NCI-H128 (cell line): ENCODE results near the gene PRSS57.

Experiments used
- DNase-seq: peaks from one replicate; lab custom pipeline; 2025; ENCODE audit not compliant: unreplicated experiment; lab: John Stamatoyannopoulos, UW

Gene PRSS57

DNA sequence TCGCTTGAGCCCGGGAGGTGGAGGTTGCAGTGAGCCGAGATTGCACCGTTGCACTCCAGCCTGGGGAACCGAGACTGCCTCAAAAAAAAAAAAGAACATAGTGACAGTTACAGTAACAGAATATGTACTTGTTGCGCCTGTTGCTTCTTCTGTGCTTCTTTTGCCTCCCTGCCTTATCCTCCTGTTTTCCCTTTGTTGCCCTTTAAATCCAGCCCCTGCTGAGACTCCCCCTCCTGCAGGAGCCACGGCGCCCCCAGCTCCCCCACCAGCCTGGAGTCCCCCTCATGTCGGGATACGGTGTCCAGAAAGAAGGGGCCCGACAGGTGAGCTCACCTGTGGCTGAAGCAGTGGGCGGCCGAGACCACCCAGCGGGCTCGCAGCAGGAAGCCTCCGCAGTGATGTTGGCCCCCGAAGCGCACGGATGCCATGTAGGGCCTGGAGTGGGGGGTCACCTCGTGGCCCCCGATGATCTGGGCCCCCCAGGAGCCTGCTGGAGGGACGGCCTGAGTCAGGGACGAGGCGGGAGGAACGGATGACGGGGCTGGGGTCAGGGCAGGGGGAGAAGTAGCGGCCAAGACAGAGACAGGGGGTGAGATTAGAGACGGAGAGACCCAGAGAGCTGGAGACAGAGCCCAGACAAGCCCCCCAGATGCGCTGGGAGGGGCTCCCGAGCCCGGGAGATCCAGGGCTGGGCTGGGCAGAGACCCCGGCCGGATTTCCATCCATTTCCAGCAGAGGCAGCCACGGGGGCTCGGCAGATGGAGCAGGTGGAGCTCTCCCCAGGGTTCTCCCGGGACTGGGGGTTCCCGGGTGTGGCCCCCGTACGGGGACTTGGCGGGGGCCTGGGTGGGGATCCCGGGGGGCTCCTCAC is 536 bp downstream of the PRSS57 start:
- DNase-seq: no peak

DNA sequence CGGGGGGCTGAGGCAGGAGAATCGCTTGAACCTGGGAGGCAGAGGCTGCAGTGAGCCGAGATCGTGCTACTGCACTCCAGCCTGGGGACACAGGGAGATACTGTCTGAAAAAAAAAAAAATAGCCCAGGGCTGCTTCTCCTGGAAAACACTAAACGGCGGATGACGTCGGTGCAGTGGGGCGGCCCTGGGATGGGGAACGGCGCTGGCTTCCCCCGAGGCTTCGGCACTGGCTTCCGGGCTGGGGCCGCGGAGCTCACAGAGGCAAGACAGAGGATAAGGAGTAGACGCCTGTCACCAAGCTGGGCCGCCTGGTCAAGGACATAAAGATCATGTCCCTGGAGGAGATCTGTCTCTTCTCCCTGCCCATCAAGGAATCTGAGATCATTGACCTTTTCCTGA is 5.0 kb downstream of the PRSS57 start:
- DNase-seq: no peak

DNA sequence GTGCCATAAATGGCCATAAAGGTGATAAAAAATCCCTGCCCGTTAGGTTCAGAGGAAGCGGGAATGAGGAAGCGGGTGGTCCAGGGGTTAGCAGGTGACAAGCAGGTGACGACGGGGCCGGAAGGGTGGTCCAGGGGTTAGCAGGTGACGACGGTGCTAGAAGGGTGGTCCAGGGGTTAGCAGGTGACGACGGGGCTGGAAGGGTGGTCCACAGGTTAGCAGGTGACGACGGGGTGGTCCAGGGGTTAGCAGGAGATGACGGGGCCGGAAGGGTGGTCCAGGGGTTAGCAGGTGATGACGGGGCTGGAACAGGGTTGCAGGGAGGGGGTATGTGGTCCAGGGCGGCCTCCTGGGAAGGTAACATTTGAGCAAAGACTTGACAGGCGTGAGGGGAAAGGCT is 6.3 kb downstream of the PRSS57 start:
- no peak for DNase-seq

DNA sequence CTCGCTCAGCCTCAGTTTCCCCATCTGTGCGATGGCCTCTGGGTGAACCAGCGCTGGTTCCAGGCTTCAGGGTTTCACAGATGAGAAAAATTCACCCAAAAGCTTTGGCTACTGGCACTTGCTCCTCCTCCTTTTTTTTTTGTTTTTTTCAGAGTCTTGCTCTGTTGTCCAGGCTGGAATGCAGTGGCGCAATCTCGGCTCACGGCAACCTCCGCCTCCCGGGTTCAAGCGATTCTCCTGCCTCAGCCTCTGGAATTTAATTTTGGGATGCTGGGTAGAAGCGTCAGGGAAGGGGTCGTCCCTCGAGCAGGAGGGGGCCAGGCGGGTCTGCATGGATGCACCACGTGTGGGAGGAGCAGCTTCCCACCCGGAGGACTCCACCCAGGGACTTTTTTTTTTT is 7.0 kb downstream of the PRSS57 start:
- no peak for DNase-seq

DNA sequence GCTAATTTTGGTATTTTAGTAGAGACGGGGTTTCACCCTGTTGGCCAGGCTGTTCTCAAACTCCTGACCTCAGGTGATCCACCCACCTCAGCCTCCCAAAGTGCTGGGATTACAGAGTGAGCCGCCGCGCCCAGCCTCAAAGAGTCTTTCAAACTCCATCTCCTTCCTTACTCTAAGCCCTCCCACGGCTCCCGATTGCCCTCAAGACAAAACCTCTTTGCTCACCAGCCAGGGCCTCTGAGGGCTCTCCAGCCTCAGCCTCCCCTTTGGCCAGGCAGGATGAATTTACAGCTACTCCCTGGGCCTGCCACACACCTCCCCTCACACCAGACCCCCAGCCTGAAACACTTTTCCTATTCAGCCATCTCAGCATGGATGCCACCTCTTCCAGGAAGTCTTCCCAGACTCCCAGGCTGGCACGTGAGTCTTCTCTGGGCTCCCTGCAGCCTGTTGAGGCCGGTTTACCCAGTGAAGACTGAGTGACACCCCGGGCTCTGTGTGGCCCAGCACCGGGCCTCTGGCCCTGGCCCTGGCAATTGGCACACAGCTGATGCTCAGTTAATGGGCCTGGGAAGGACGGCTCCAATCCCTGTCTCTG is 7.6 kb downstream of the PRSS57 start:
- no peak for DNase-seq

DNA sequence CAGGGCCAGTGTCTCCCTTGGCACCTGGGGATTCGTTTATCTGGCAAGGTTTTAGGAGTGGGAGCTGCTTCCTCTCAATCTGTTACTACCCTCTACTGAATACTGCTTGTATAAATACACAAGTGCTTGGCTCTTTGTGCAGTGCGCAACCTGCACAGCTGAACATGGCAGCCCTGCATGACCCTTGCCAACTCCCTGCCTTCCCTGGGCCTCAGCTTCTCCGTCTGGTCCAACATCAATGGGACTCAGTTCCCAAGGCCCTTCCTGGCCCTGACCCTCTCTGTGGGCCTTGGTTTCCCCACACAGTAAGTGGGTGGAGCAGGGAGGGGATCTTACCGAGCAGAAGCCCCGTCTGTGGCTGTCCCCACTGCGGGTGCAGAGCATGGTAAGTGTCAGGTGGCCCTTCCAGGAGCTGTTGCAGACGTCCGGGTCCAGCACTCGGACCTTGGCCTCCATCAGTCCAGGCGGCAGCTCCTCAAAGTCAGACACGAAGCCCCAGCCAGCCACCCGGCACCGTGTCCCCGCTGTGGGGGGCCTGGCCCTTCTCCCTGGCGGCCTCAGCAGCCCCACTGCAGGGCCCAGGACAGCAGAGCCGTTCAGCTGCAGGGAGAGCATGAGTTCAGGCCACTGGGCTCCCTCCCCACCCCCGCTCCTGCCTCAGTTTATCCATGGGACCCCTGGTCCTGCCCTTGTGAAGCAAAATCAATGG is 8.5 kb downstream of the PRSS57 start:
- DNase-seq: no peak

DNA sequence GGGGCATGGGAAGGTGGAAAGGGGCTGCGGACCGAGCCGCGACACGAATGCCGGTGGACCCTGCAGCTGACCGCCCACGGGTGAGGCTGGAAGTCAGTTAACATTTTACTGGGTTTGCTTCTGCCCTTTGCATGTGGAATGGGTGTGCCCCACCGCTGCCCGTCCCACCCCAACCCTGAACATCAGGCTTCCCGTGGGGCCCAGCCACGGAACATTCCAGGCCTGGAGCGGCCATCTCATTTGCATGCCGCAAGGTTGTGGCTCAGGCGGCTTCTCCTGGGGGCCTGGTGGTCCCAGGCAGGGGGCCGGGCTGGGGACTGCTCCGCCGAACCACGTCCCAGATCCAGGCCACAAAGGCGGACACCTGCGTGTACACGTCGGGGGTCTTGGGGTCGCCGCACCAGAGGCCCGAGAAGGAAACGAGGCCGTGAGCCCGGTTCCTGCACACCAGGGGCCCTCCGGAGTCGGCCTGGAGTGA is 9.8 kb downstream of the PRSS57 start:
- DNase-seq: no peak

DNA sequence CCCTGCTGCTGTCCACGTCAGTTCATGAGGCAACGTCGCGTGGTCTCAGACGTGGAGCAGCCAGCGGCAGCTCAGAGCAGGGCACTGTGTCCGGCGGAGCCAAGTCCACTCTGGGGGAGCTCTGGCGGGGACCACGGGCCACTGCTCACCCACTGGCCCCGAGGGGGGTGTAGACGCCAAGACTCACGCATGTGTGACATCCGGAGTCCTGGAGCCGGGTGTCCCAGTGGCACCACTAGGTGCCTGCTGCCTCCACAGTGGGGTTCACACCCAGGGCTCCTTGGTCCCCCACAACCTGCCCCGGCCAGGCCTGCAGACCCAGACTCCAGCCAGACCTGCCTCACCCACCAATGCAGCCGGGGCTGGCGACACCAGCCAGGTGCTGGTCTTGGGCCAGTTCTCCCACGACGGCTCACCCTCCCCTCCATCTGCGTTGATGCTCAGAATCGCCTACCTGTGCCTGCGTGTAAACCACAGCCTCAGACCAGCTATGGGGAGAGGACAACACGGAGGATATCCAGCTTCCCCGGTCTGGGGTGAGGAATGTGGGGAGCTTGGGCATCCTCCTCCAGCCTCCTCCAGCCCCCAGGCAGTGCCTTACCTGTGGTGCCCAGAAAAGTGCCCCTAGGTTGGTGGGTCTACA is 12.5 kb downstream of the PRSS57 start:
- no peak for DNase-seq

DNA sequence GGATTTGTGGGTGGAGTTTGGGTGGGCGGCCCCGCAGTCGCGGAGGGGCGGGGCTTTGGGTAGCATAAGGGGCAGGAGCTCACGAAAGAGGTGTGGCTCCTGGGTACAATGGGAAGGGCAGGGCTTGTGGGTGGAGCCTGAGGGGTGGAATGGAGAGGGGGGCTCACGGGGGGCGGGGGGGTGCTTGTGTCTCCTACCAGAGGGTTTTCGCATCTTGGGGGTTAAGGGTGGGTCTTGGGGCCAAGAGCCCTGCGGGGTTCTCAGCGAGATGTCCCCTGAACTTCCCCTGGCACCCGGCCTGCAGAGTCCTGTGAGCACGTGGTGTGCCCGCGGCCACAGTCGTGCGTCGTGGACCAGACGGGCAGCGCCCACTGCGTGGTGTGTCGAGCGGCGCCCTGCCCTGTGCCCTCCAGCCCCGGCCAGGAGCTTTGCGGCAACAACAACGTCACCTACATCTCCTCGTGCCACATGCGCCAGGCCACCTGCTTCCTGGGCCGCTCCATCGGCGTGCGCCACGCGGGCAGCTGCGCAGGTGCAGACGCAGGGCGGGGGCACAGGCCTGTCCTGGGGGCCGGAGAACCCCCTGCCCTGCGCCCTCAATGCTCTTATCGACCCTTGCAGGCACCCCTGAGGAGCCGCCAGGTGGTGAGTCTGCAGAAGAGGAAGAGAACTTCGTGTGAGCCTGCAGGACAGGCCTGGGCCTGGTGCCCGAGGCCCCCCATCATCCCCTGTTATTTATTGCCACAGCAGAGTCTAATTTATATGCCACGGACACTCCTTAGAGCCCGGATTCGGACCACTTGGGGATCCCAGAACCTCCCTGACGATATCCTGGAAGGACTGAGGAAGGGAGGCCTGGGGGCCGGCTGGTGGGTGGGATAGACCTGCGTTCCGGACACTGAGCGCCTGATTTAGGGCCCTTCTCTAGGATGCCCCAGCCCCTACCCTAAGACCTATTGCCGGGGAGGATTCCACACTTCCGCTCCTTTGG is 13.9 kb downstream of the PRSS57 start:
- no peak for DNase-seq

DNA sequence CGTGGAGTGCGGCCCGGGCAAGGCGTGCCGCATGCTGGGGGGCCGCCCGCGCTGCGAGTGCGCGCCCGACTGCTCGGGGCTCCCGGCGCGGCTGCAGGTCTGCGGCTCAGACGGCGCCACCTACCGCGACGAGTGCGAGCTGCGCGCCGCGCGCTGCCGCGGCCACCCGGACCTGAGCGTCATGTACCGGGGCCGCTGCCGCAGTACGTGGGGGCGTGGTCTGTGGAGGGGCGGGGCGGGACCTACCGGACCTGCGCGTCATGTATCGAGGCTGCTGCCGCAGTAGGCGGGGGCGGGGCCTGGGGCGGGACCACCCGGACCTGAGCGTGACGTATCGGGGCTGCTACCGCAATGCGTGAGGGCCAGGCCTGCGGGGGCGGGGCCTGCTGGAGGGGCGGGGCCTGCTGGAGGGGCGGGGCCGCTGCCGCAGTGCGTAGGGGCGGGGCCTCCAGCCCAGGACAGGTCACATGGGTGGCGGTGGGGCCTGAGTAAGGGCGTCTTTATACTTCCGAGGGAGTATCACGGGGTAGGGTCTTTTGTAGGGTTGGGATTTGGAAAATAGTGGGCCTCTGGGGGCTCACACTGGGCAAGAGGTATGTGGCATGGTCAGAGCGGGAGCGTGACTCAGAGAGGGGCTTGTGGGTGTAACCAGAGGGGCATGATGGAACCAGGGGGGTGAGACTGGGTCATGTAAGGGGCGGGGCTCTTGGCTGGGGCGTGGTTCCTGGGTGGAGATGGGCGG is 14.8 kb downstream of the PRSS57 start:
- peak; percentile 82 for DNase-seq

DNA sequence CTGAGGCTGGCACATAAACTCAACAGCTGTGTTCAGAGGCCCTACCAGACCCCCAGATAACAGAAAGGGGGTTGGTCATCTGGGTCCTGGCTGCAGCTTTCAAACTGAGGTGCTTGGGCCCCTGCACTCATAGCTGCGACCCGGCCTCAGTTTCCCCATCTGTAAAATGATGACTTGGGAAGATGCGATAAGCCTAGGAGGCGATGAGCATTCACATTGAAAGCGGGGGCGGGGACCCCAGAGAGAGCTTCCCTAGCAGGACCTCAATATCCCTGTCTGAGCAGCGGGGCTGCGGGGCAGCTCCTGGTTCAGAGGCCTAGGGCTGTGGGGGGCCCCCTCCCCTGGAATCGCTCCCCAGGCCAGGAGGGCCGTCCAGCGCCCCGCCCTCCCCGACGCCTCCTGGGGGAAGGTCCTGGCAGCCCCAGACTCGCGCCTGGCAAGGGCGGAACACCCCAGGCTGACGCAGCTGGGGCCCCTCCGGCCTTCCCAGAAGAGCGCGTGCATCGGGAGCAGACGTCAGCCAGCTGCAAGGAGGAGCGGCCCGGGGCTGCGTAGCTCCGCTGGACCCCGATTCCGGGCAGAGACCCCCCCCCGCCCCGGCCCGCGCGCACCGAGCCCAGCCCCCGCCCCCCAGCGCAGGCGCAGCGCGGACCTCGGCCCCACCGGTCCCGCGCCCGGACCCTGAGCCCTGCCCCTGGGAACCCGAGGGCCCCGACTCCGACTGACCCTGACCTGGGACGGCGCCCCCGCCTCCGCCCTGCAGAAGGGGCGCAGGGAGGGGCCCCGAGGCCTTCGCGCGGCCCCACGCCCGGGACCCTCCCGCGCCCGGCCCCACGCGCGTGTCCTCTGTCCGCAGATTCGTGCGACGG is 15.6 kb downstream of the PRSS57 start:
- DNase-seq: no peak

DNA sequence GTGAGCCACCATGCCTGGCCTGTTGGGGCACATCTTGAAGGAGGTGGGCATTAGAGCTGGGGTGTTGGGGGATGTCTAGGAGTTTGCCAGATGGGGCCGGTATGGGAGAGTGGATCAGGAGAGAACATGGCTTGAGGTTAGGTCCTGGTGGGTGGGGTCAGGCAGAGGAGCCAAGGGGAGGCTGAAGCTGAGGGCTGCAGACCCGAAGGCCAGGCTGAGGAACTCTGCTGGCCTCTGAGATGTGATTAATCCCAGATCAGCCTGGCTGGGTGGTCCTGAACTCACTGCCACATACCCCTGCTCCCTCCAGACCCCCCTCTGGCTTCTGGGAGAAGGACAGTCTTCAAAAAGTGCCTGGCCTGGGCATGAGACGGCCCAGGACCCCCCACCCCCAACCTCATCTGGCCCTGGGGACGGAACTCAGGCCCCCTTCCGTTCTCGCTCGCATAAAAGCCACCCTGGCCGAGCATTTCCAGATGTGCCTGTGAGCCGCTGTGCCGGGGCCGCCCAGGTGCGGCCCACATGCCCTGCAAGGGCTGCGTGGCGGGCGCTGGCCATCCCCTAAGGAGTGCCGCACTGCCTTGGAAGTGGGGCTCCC is 16.4 kb downstream of the PRSS57 start:
- no peak for DNase-seq

DNA sequence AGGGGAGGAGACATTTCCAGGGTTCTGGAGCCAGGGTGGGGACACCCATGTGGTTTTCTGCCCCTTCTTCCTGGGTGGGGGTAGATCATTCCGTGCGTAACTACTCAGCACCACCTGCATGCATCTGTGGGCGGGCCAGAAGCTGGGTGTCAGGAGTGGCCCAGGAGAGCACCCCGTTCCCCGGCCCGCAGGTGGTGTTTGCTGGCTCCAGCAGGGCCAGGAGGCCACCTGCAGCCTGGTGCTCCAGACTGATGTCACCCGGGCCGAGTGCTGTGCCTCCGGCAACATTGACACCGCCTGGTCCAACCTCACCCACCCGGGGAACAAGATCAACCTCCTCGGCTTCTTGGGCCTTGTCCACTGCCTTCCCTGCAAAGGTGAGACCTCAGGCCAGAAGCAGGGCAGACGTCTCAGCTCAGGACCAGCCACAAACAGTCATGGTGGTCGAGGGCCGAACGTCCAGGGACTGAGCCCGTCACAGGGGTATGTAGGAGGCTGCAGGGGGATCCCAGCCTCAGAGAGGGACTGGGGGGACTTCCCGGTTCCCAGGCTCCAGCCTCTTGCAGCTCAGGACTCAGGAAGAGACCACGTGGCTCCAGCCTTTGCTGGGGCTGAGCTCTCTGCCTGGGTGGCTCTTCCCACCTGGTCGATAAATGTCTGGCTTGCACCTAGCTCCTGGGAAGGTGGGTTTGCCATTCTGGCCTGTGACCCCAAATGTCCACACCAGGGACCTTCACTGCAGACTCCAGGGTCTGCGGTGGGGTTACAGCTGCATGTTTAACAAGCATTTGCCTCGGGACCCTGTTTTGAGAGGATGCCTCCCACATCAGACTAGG is 17.4 kb downstream of the PRSS57 start:
- DNase-seq: no peak

DNA sequence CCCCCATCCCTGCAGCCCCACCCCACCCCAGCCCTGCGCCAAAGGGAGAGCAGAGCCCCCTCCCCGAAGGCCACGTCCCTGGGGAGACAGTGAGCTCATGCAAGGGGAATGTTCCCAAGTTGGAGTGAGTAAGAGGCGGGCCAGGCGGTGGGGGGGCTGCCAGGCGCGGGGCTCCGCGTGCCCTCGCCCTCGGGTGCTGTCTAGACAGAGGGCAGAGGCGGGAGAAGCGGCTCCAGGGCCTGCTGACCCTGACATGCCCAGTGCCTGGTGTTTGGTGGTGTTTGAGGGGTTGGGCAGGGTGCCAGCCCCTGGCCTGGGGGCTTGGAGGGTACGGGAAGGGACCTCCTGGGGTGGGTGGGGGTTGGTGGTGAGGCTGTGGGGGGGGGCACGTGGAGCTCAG is 18.1 kb downstream of the PRSS57 start:
- DNase-seq: no peak

DNA sequence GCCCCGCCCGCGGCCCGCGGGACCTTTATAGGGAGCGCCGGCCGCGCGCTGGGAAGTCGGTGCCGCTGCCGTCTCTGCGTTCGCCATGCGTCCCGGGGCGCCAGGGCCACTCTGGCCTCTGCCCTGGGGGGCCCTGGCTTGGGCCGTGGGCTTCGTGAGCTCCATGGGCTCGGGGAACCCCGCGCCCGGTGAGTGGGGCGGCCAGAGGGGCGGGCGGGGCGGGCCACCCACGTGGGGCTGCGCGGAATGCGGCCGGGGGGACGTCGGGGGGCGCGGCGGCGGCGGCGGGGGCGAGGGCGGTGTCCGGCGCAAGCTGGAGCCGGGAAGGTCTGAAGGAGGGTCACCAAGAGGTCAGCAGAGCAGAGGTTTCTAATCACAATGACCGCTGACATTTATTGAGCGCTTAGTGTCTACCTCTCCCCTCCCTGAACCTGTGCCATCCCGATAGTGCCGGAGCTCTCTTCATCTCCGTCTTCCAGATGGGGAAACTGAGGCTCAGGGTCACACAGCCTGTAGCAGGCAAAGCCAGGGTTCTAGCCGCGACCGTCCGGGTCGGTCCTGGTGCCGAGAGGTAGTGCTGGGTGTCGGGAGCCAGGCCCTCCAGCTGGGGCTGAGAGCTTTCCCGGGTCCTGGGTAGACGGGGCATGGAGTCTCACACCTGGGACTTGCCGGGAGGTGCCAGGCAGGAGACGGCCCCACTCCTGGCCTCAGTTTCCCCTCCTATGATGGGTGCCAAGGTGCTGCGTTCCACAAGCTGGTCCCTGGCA is 18.7 kb downstream of the PRSS57 start, which contains the start of gene FSTL3:
Gene FSTL3 (plus strand): TSS at position 54 of the 767 bp plus-strand sequence. CDS start 32 bp downstream, at position 86.
- no peak for DNase-seq

DNA sequence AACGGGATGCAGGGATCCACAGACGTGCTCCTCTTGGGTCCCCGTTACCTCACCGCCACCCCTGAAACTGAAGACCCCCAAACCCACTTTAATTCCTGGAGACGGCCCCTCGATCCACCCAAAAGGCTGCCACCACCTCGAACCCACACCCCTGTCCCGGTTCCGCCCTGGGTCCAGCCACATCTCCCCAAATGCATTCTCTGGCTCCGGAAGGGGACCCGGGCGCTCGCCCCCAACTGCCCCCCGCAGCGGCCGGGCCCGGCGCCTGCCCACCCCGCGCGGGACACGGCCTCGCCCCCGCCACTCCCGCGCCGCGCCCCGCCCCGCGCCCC is 19.3 kb downstream of the PRSS57 start:
- DNase-seq: no peak
